OCI-LY7 (cell line): Measurements from ENCODE around the gene ULK4. TPM values are rescaled to one million over a fixed set of nuclear protein-coding genes. Genes with fewer than 3 reads are reported as not detected.

Source experiments
- BruUV-seq: library from RNA; stranded (reverse); fragments of 400-500 nt; replicated peaks from 2 replicates; lab custom pipeline; 2021; lab: Mats Ljungman, UMichigan
- CTCF ChIA-PET: fragments of 300-600 bp; sonication (Branson Sonifier 250); formaldehyde crosslinking; loops from one replicate; lab custom pipeline; 2022; ENCODE audit warnings: antibody characterized with exemption; ENCODE audit not compliant: unreplicated experiment; lab: Charles Lee
- POLR2A ChIA-PET: fragments of 300-600 bp; sonication (Branson Sonifier 250); formaldehyde crosslinking; loops from one replicate; lab custom pipeline; 2022; ENCODE audit warnings: antibody characterized with exemption; lab: Charles Lee
- DNase-seq: peaks from one replicate; pipeline ENCODE4 v3.0.0-alpha.2; 2015; ENCODE audit warnings: low spot score
- H2AFZ ChIP-seq: fragments of 200-600 bp; sonication (generic), shearing (Covaris generic); 2 replicates; pipeline ENCODE4 v1.6.1; 2014; ENCODE audit warnings: mild to moderate bottlenecking, antibody characterized with exemption, low read length, moderate library complexity
- H3K27ac ChIP-seq: fragments of 200-600 bp; sonication (generic); 2 replicates; pipeline ENCODE4 v1.5.1; 2014; ENCODE audit warnings: mixed run types, low read depth, mild to moderate bottlenecking, moderate library complexity, low read length, inconsistent platforms; ENCODE audit not compliant: poor library complexity, severe bottlenecking
- H3K36me3 ChIP-seq: fragments of 200-600 bp; sonication (generic); 2 replicates; pipeline ENCODE4 v1.6.1; 2014; ENCODE audit warnings: mild to moderate bottlenecking, antibody characterized with exemption, low read length, moderate library complexity, mixed read lengths; ENCODE audit not compliant: insufficient read depth
- H3K4me1 ChIP-seq: fragments of 200-600 bp; sonication (generic); 2 replicates; pipeline ENCODE4 v1.5.1; 2014; ENCODE audit warnings: mild to moderate bottlenecking, low read length; ENCODE audit not compliant: insufficient read depth, poor library complexity, severe bottlenecking
- H3K4me2 ChIP-seq: fragments of 200-600 bp; sonication (generic); 2 replicates; pipeline ENCODE4 v1.6.1; 2014; ENCODE audit warnings: mild to moderate bottlenecking, low read length
- H3K4me3 ChIP-seq: fragments of 200-600 bp; sonication (generic); 2 replicates; pipeline ENCODE4 v1.5.1; 2014; ENCODE audit warnings: mild to moderate bottlenecking, low read depth, low read length; ENCODE audit not compliant: poor library complexity, severe bottlenecking
- H3K79me2 ChIP-seq: fragments of 200-600 bp; sonication (generic); 2 replicates; pipeline ENCODE4 v1.6.1; 2016; ENCODE audit warnings: low read depth, mild to moderate bottlenecking, low read length, moderate library complexity, mixed read lengths; ENCODE audit not compliant: insufficient read depth
- H3K9me2 ChIP-seq: fragments of 200-600 bp; sonication (generic); 2 replicates; pipeline ENCODE4 v1.6.1; 2016; ENCODE audit warnings: mild to moderate bottlenecking, low read length, mixed read lengths; ENCODE audit not compliant: insufficient read depth
- H3K9me3 ChIP-seq: fragments of 200-600 bp; sonication (generic); 2 replicates; pipeline ENCODE4 v1.6.1; 2014; ENCODE audit warnings: mild to moderate bottlenecking, mixed run types, low read length, mixed read lengths
- H4K20me1 ChIP-seq: fragments of 200-600 bp; sonication (generic); 2 replicates; pipeline ENCODE4 v1.6.1; 2014; ENCODE audit warnings: mild to moderate bottlenecking, antibody characterized with exemption, low read length, moderate library complexity, mixed read lengths; ENCODE audit not compliant: insufficient read depth
- EZH2phosphoT487 ChIP-seq: fragments of 200-600 bp; sonication (generic); IDR thresholded peaks from 2 replicates; pipeline ENCODE4 v1.6.1; 2018; ENCODE audit warnings: low read depth, borderline replicate concordance, mild to moderate bottlenecking, mixed run types, antibody characterized with exemption, low read length, moderate library complexity, mixed read lengths
- intact Hi-C: fragments of 100-400 bp; cut with micrococcal nuclease; formaldehyde crosslinking; loops from one replicate; pipeline ENCODE4 v1.10.0; 2022; ENCODE audit not compliant: unreplicated experiment
- total RNA-seq, 2 experiments: library from RNA; depleted of rRNA in 1 of 2; stranded (reverse); fragments of >200 nt in 1 of 2; shearing (Covaris generic) in 1 of 2; gene quantifications; 2 replicates each; pipeline ENCODE4 v1.2.3, GENCODE V29; 2014 to 2022
- TF ChIP-seq, protein P1 (sequence below): fragments of 200-600 bp; sonication (generic); conservative IDR thresholded peaks from 2 replicates; pipeline ENCODE4 v1.5.1; 2014; ENCODE audit warnings: mild to moderate bottlenecking, antibody characterized with exemption, low read length, moderate library complexity, mixed read lengths

ULK4 gene
- total RNA-seq, 2 experiments from 2014 or later: 18.9 to 21.0 TPM

- peaks cover 12% of the 10 kb centered on the region for H3K4me1 ChIP-seq
- intact Hi-C loops: loop anchor here (5.0 to 10.0 kb wide), 2 partner anchors 136 to 1506 kb away; partner anchors contain the start of gene RPL14
- no peaks in the 10 kb centered on the region for H3K9me3 ChIP-seq
- H4K20me1 ChIP-seq: no peaks in the 10 kb centered on the region
- H3K27ac ChIP-seq: peak overlapping the region; percentile 68
- H2AFZ ChIP-seq: peak overlapping the region; percentile 96
- ChIA-PET CTCF (no interaction called here), POLR2A (interaction anchor here (0.6 to 1.5 kb wide), 4 partner anchors 26 to 1438 kb away, joined by 3 read pairs; no protein-coding TSS in a partner anchor)
- TF ChIP-seq EZH2phosphoT487: no peak
- TF ChIP-seq, protein P1, sequence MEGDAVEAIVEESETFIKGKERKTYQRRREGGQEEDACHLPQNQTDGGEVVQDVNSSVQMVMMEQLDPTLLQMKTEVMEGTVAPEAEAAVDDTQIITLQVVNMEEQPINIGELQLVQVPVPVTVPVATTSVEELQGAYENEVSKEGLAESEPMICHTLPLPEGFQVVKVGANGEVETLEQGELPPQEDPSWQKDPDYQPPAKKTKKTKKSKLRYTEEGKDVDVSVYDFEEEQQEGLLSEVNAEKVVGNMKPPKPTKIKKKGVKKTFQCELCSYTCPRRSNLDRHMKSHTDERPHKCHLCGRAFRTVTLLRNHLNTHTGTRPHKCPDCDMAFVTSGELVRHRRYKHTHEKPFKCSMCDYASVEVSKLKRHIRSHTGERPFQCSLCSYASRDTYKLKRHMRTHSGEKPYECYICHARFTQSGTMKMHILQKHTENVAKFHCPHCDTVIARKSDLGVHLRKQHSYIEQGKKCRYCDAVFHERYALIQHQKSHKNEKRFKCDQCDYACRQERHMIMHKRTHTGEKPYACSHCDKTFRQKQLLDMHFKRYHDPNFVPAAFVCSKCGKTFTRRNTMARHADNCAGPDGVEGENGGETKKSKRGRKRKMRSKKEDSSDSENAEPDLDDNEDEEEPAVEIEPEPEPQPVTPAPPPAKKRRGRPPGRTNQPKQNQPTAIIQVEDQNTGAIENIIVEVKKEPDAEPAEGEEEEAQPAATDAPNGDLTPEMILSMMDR: no peak
- H3K36me3 ChIP-seq: no peaks in the 10 kb centered on the region
- H3K9me2 ChIP-seq: no peaks in the 10 kb centered on the region
- peak; percentile 77 for DNase-seq
- H3K4me2 ChIP-seq: peak overlapping the region; percentile 83
- H3K4me3 ChIP-seq: peak overlapping the region; percentile 93
- BruUV-seq: TSS peak; percentile 61
- peaks cover 16% of the 10 kb centered on the region; the same call in 1 of the 2 replicates for H3K79me2 ChIP-seq
Measured at GRCh38 chr3:41960826-41961750, 815 bp downstream of the ULK4 start.

GRCh38 chr3:41956574-41956973, 5.3 kb downstream of the ULK4 start:
- Histone ChIP-seq H4K20me1 (no peaks in the 10 kb centered on the region), H3K79me2 (peaks cover 16% of the 10 kb centered on the region; the same call in 1 of the 2 replicates), H3K4me1 (peaks cover 6% of the 10 kb centered on the region), H3K4me2 (no peak overlapping the region), H2AFZ (no peak overlapping the region), H3K9me2 (no peaks in the 10 kb centered on the region), H3K4me3 (no peak overlapping the region), H3K9me3 (no peaks in the 10 kb centered on the region), H3K27ac (no peak overlapping the region), H3K36me3 (peaks cover 8% of the 10 kb centered on the region; the same call in 1 of the 2 replicates)
- no TSS peak for BruUV-seq
- CTCF ChIA-PET: no interaction called here
- no peak for TF ChIP-seq EZH2phosphoT487
- TF ChIP-seq, protein P1: no peak
- intact Hi-C loops: no loop called here
- POLR2A ChIA-PET: interaction anchor here (0.6 kb wide), 1 partner anchor 125 kb away, joined by 4 read pairs; no protein-coding TSS in a partner anchor
- DNase-seq: no peak
